ENCODE results near the gene NGEF.

NGEF gene

GRCh38 chr2:232993231-232993821 is 19.7 kb downstream of the NGEF start:
- no peak for DNase-seq

GRCh38 chr2:232986155-232986554 is 26.9 kb downstream of the NGEF start:
- no peak for DNase-seq

GRCh38 chr2:232984451-232985207 is 28.4 kb downstream of the NGEF start:
- DNase-seq = no peak

- no peak for DNase-seq
Measured at GRCh38 chr2:232983669-232984140, 29.4 kb downstream of the NGEF start.

GRCh38 chr2:232982926-232983668 is 30.0 kb downstream of the NGEF start:
- no peak for DNase-seq

- DNase-seq = no peak
Measured at GRCh38 chr2:232981767-232982360, 31.2 kb downstream of the NGEF start.

- no peak for DNase-seq
Measured at GRCh38 chr2:232981356-232981755, 31.7 kb downstream of the NGEF start.

- no peak for DNase-seq
Measured at GRCh38 chr2:232980683-232981082, 32.4 kb downstream of the NGEF start.

GRCh38 chr2:232979871-232980461 is 33.1 kb downstream of the NGEF start:
- no peak for DNase-seq

GRCh38 chr2:232977438-232977971 is 35.6 kb downstream of the NGEF start:
- no peak for DNase-seq

- no peak for DNase-seq
Measured at GRCh38 chr2:232976666-232977437, 36.2 kb downstream of the NGEF start.

- no peak for DNase-seq
Measured at GRCh38 chr2:232976176-232976575, 36.9 kb downstream of the NGEF start.

- no peak for DNase-seq
Measured at GRCh38 chr2:232974396-232974795, 38.7 kb downstream of the NGEF start.

- no peak for DNase-seq
Measured at GRCh38 chr2:232973796-232974195, 39.3 kb downstream of the NGEF start.

- no peak for DNase-seq
Measured at GRCh38 chr2:232973011-232973735, 39.9 kb downstream of the NGEF start.

- no peak for DNase-seq
Measured at GRCh38 chr2:232971744-232972143, 41.3 kb downstream of the NGEF start.

GRCh38 chr2:232970051-232970450 is 43.0 kb downstream of the NGEF start:
- no peak for DNase-seq

GRCh38 chr2:232967474-232967873 is 45.6 kb downstream of the NGEF start:
- DNase-seq = no peak

GRCh38 chr2:232966122-232966521 is 46.9 kb downstream of the NGEF start:
- DNase-seq = no peak

- no peak for DNase-seq
Measured at GRCh38 chr2:232963913-232964312, 49.1 kb downstream of the NGEF start.

- no peak for DNase-seq
Measured at GRCh38 chr2:232960862-232961261, 52.2 kb downstream of the NGEF start.

Data from stimulated activated CD4-positive, alpha-beta T cell treated with anti-CD3 and anti-CD28 coated beads, Interleukin-2, amount 100 ng/mL, for 48 hours (primary cell).